HG03280 (cell line): Measurements from ENCODE around the gene SLC7A1.
"Not testable (repeated sequence)": the region's sequence is repeated elsewhere in the genome, so short reads cannot be mapped to it uniquely, and the experiment has no call there.

Experiments
- ATAC-seq: cut with Tn5 transposase; IDR thresholded peaks from one replicate; pipeline ENCODE4 v1.9.1; 2021; ENCODE audit warnings: mild to moderate bottlenecking, moderate library complexity; ENCODE audit not compliant: unreplicated experiment

Gene SLC7A1

GRCh38 chr13:29595380-29596063 is at the start of gene SLC7A1:
Gene SLC7A1 (minus strand): TSS chr13:29595688. CDS start chr13:29536188, 59,500 bp downstream.
- peak; percentile 88 for ATAC-seq

- ATAC-seq: no peak
Observed at GRCh38 chr13:29640665-29641064, 45.2 kb upstream of the SLC7A1 start.

DNA sequence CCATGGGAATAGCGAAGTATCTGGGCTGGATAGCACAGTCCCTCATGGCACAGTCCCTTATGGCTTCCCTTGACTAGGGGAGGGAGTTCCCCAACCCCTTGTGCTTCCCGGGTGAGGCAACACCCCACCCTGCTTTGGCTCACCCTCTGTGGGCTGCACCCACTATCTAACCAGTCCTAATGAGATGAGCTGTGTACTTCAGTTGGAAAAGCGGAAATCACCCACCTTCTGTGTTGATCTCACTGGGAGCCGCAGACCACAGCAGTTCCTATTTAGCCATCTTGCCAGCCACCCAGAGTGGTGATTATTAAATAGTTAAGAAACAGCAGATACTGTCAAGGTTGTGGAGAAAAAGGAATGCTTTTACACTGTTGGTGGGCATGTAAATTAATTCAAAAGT is 41.3 kb upstream of the SLC7A1 start:
- not testable (repeated sequence) for ATAC-seq

GRCh38 chr13:29624997-29625396 is 29.5 kb upstream of the SLC7A1 start:
- no peak for ATAC-seq

- no peak for ATAC-seq
Observed at GRCh38 chr13:29621841-29622240, 26.4 kb upstream of the SLC7A1 start.

DNA sequence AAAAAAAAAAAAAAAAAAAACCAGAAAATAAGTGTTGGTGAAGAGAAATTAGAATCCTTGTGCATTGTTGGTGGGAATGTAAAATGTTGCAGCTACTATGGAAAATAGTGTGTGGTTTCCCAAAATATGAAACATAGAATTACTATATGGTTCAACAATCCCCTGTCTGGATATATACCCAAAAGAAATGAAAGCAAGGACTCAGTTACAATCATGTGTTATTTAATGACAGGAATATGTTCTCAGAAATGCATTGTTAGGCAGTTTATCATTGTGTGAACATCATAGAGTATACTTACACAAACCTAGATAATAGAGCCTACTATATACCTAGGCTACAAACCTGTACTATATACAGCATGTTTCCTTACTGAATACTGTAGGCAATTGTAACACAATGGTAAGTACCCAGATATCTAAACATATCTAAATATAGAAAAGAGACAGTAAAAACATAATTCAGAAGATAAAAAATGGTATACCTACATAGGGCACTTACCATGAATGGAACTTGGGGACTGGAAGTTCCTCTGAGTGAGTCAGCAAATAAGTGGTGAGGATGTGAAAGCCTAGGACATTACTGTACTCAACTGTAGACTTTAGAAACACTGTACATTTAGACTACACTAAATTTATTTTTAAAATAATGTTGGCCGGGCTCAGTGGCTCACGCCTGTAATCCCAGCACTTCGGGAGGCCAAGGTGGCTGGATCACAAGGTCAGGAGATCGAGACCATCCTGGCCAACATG is 25.7 kb upstream of the SLC7A1 start:
- ATAC-seq: no peak

DNA sequence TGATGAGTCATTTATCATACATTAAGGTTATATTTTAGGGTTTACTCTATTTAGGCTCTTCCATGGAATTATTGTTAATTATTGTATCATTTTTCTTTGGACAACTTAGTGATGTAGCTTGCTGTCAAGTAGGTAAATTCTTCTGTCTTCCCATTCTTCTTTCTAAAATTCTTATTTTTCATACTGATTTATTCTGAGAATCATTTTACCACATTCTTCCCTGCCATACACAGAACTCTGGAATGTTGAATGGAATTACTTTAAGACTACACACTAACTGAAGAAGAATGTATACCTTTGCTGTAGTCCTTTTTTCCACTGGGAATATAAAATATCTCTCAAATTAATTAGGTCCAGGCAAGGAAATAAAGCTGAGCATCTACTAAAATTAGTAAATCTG is 24.5 kb upstream of the SLC7A1 start:
- ATAC-seq: no peak

GRCh38 chr13:29613101-29613500 is 17.6 kb upstream of the SLC7A1 start:
- ATAC-seq: no peak

- no peak for ATAC-seq
Observed at GRCh38 chr13:29607465-29607864, 12.0 kb upstream of the SLC7A1 start.

GRCh38 chr13:29605860-29606526 is 10.5 kb upstream of the SLC7A1 start:
- no peak for ATAC-seq

GRCh38 chr13:29598321-29598720 is 2.8 kb upstream of the SLC7A1 start:
- ATAC-seq: no peak

DNA sequence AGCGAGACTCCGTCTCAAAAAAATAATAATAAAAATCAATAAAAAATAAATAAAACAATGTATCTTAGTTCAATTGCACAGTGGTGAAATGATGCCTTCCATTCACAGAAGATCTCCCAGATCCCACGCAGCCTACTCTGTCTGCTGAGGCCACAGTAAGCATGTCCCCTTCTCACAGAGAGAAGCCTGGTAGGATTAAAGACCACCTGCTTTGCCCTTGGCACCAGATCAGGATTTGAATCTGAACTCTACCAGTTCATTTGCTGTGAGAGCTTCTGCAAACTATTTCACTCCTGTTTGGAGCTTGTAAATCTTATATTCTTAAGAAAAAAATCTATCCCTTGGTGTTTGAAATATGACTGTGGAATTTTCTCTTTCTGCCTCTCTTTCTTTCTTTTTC is 2.2 kb upstream of the SLC7A1 start:
- ATAC-seq: no peak

DNA sequence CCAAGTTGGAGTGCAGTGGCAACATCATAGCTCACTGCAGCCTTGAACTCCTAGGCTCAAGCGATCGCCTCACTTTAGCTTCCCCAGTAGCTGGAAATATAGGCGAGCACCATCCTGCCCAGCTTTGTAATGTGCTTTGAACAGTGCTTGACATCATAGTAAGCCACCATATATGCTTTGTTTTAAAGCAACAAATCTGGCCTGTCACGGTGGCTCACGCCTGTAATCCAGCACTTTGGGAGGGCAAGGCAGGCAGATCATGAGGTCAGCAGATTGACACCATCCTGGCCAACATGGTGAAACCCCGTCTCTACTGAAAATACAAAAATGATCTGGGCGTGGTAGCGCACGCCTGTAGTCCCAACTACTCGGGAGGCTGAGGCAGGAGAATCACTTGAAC is 1.8 kb upstream of the SLC7A1 start:
- ATAC-seq: no peak

DNA sequence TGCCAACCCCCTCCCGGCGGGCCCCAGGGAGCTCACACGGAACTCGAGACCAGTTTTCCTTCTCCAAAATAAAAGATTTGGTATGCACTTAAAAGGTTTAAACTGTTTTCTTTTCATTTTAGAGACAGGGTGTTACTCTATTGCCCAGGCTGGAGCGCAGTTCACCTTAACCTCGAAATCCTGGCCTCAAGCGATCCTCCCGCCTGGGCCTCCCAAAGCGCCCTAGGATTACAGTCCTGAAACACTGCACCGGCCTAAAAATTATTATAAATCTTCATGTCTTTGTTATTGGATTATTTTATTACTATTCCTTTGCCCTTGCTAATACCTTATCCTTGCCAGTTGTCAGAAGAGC is 553 bp upstream of the SLC7A1 start:
- no peak for ATAC-seq

DNA sequence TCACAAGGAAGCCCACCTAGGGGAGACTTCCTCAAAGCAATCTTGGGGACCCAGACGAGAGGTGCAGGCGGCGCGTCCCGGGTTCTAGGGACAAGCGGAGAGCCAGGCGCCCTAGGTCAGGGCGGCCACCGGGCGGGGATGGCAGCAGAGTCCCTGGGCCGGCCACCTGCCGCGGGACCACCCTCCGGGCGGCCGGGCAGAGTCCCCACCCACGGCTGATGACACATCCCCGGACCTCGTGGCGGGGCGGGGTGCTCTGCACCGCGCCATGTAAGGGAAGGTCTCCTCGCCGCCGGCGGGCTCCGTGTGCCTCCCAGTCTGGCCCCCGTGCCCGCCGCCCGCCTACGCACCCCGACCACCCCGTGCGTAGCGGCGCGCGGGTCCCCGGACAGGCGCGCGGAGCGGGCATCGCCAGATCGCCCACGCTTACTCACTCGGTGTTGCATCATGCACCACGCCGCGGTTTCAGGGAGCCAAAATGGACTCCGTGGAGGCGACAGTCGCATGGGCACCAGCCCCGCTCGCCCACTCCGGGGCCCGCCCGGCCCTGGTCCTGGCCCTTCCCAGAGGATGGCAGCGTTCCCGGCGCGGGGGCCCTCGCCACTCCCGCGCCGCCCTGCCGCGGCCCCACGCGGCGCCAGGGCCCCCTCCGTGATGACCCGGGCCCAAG is 643 bp downstream of the SLC7A1 start:
- peak; percentile 40 for ATAC-seq

GRCh38 chr13:29594303-29594709 is 1.2 kb downstream of the SLC7A1 start:
- ATAC-seq: peak; percentile 19

DNA sequence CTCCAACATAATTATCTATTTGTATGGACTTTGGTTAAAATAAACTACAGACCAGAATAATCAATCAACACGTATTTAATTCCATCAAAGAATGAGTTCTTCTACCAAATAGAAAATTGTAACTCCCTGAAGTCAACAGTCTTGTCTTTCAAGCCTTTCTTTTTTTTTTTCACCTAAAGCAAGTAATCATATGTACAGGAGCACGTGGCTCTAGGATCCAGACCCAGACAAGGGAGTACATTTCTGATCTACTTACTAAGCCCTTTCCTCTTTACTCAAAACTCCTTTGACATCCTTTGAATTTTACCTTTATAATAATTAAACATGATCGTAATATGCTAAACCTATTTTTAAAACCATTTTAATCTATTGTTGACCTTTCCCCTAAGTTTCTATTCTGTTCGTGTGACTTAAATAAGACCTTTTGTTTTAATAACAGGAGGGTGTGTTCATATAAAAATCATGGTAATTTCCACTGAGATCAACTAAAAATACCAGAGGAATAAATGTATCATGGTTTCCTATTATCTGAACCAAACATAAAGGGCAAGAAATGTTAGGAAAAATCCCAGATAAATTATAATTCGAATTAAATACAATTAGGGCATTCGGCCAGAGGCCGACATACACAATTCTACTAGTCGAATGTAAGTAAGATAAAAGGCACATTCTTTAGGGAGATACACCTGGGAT is 1.7 kb downstream of the SLC7A1 start:
- ATAC-seq: no peak

DNA sequence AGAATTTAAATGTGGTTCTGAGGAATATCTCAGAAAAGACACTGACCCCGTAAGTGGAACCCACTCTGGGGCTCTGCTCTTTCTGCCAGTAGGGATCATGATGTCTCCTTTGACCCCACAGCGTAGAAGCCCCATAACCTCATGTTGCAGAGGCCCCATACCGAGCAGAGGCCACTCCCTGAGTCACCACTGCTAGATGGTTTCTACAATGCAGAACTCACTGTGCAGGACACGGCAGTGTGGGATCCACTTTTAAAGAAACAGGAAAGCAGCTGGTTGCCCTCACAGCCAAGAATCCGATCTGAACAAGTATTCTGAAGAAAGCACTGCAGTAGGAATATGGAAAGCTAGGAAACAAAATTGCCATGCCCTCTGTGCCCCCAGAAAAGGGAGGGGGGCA is 4.2 kb downstream of the SLC7A1 start:
- ATAC-seq: no peak

DNA sequence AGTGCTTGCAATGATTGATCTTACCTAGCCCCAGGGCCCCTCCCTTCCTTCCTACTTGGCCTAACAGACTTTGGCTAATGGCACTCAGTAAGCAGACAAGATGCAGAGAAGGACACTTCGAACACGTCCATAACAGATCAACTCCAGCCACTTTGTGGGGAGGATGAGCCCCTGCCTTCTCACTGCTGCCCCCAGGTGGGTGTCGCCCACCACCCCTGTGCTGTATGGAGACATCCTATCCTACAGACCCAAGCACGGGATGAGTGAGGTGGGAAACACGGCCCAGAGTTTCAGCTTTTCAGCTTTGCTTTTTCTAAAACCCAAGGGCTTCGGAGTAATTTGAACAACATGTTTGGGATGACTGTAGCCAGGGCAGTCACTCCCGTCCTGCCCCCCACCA is 5.5 kb downstream of the SLC7A1 start:
- ATAC-seq: no peak

GRCh38 chr13:29589234-29589633 is 6.3 kb downstream of the SLC7A1 start:
- ATAC-seq: no peak

DNA sequence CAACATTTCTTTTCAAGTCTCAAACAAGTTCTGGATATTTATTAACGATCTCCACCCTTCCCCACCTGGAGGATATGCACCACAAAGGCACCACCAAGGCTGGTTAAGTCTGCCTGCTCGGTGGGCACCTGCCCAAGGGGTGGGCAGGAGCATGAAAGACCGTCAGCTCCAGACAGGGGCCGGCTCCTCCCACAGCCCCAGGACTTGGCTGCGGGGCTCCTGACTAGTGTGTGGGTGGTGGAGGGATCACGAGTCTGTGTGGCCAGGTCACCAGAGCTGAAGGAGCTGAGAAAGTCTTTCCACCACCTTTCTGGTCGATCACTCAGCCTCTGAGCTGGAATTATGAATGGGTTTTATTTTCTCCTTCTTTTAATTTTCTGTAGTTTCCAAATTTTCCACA is 7.8 kb downstream of the SLC7A1 start:
- ATAC-seq: no peak
